Omental fat pad (tissue), 4 donors: ENCODE measurements around the gene SCAP. TPM values are rescaled to one million over a fixed set of nuclear protein-coding genes. Genes with fewer than 3 reads are reported as not detected.
"Not testable (repeated sequence)": the region's sequence is repeated elsewhere in the genome, so short reads cannot be mapped to it uniquely, and the experiment has no call there.

Experiments
- ATAC-seq: fragments of 150-250 bp; one replicate; pipeline ENCODE4 v1.9.1; 2016; ENCODE audit warnings: mild to moderate bottlenecking, moderate library complexity; ENCODE audit not compliant: low FRiP score
- DNase-seq: peaks from one replicate; pipeline ENCODE4 v3.0.0-alpha.2; 2019; ENCODE audit warnings: low spot score
- CTCF ChIP-seq, 3 donors: fragments of 450-650 bp; IDR thresholded peaks; one replicate each; pipeline ENCODE4 v1.5.1; 2016 to 2017; ENCODE audit warnings: antibody characterized with exemption in 3 of 3, mild to moderate bottlenecking in 3 of 3, moderate library complexity in 2 of 3
- total RNA-seq, 4 donors: library from RNA; depleted of rRNA; stranded (reverse); fragments of >200 nt; gene quantifications; one replicate each; pipeline ENCODE4 v1.1.0, GENCODE V29; 2016

SCAP gene
- total RNA-seq, 4 donors from 2014 or later, result 57.7 to 83.2 (median 78.7) TPM

DNA sequence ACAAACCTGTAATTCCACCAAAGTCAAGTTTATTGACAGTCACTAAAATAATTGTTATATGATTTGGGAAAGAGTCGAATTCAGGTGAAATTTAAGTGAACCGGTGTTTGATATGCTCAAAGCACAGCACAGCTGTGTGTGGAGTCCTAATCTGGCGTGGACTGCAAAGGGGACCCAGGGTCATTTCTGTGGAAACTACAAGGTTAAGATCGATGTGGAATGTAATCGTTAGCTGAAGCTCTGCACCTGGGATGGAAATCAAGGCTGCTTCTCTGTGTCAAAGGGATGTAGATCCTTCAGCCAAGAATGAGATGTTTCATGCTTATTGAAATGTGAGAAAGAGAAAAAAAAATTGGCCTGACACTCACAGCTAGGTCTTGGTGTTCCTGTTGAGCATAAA, 39.4 kb upstream of the SCAP start:
- TF ChIP-seq CTCF (IDR thresholded peaks at IDR 0.05), result no peak
- ATAC-seq (no peak), DNase-seq (no peak)

DNA sequence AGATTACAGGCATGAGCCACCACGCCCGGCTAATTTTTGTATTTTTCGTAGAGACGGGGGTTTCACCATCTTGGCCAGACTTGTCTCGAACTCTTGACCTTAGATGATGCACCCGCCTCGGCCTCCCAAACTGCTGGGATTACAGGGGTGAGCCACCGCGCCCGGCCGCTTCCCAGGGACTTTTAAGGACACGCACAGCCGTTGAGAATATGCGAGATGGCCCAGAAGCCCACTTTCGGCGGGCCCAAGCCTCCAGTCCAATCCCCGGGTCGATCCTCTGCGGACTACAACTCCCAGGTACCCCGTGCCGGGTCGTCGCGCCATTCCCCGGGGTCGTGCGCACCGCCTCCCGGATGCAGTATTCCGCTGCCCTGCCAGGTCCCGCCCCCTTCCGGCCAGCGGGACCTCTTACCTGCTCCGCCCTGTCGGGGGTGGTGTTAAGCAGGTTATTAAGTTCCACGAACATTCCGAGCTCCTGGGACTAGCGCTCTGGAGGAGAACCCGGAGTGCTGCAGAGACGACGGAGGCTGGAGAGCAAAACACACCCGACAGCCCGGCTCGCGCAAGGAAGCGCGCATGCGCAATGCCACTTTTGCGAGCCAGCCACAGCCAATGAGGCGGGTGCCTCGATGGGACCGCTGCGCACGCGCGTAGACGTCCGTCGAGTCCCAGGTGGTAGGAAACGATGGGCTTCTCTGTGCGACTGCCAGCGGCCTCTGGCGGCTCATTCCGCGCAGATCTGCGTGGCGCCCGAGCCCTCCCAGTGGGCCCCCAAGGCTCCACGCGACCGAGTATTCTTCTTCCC, 37.6 kb upstream of the SCAP start, which contains the start of gene ELP6:
Gene ELP6 (minus strand): TSS at position 588 of the 805 bp plus-strand sequence. CDS start 122 bp downstream, at position 466.
- TF ChIP-seq CTCF (IDR thresholded peaks at IDR 0.05), result no peak
- peak; percentile 89 for DNase-seq
- ATAC-seq, result peak; percentile 99

GRCh38 chr3:47512416-47513124, 36.8 kb upstream of the SCAP start:
- no peak for TF ChIP-seq CTCF (IDR thresholded peaks at IDR 0.05)
- DNase-seq, result no peak
- no peak for ATAC-seq

- not testable (repeated sequence) for DNase-seq
Measured at GRCh38 chr3:47505267-47505666, 29.5 kb upstream of the SCAP start.

GRCh38 chr3:47504113-47504512, 28.4 kb upstream of the SCAP start:
- TF ChIP-seq CTCF (IDR thresholded peaks at IDR 0.05), result no peak
- DNase-seq, result no peak
- no peak for ATAC-seq

More at GRCh38 chr3:47505267-47505666, 29.5 kb upstream of the SCAP start:
- not testable (repeated sequence) for ATAC-seq

GRCh38 chr3:47503033-47503432, 27.3 kb upstream of the SCAP start:
- ATAC-seq (no peak), DNase-seq (no peak)
- no peak for TF ChIP-seq CTCF (IDR thresholded peaks at IDR 0.05)

DNA sequence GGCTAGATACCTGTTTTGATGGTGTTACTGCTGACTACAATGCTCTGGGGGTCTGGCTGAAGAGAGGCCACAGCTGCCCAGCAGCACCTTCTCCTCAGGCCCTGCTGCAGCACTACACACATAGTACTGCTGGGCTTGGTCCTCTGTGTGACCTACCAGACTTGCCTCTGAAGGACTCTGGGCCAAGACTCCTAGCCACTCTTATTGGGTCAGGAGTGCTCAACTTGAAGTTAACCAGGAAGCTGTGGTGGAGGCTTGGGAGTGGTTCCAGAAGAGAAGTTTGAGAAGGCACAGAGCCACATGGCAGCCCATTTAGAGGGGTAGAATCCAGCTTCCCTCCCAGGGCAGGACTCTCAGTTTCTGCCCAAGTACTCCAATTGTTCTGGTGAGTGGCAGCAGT, 21.2 kb upstream of the SCAP start:
- ATAC-seq (no peak), DNase-seq (no peak)
- no peak for TF ChIP-seq CTCF (IDR thresholded peaks at IDR 0.05)
